ENCODE data around the gene CACNA1C.

GRCh38 chr12:2481346-2481745, 428.6 kb downstream of the CACNA1C start:
- no peak for TF ChIP-seq CTCF (conservative IDR thresholded peaks at IDR 0.05 in 1 of 2, IDR thresholded peaks at IDR 0.05 in 1 of 2; ENCODE audit: low read depth in 1 of 2, low read length in 2 of 2)
- no peak for TF ChIP-seq EZH2 (IDR thresholded peaks at IDR 0.05; ENCODE audit: low read length, missing control alignments)
